GM18873 (cell line): Measurements from ENCODE around the gene CAPN10.

Experiments used
- ATAC-seq: cut with Tn5 transposase; IDR thresholded peaks from one replicate; pipeline ENCODE4 v1.9.1; 2021; ENCODE audit warnings: mild to moderate bottlenecking, moderate library complexity, moderate number of reproducible peaks; ENCODE audit not compliant: unreplicated experiment, low FRiP score

Gene CAPN10

DNA sequence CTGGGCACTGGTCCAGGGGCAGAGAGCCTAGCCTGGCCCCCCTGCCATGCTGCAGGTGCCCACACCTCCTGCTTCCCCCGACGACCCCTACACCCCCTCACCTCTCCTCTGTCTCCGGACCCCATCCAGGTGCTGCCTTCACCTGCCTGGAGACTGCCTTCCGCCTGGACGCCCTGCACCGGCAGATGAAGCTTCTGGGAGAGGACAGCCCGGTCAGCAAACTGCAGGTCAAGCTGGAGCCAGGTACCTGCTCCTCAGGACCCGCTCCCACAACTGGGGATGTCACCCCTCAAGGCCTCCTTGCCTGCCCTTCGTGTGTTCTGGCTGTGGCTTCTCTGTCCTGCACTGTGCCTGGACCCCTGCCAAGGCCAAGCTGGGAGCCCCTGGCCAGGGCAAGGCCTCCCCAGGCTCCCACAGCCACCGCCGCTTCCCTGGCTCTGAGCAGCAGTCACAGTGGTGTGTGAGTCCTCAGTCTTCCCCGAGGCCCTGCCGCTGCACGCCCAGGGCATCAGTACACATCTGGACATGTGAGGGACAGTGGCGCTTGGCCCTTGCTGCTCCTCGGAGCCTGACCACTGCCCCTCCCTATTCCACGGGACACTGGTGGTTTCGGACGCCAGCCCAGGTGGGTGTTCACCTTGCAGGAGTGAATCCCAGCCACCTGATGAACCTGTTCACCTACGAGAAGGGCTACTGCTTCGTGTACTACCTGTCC, 12.0 kb upstream of the CAPN10 start:
- ATAC-seq, result no peak

GRCh38 chr2:240575101-240575965, 11.2 kb upstream of the CAPN10 start:
- no peak for ATAC-seq

- no peak for ATAC-seq
Measured at GRCh38 chr2:240576036-240576435, 10.5 kb upstream of the CAPN10 start.

DNA sequence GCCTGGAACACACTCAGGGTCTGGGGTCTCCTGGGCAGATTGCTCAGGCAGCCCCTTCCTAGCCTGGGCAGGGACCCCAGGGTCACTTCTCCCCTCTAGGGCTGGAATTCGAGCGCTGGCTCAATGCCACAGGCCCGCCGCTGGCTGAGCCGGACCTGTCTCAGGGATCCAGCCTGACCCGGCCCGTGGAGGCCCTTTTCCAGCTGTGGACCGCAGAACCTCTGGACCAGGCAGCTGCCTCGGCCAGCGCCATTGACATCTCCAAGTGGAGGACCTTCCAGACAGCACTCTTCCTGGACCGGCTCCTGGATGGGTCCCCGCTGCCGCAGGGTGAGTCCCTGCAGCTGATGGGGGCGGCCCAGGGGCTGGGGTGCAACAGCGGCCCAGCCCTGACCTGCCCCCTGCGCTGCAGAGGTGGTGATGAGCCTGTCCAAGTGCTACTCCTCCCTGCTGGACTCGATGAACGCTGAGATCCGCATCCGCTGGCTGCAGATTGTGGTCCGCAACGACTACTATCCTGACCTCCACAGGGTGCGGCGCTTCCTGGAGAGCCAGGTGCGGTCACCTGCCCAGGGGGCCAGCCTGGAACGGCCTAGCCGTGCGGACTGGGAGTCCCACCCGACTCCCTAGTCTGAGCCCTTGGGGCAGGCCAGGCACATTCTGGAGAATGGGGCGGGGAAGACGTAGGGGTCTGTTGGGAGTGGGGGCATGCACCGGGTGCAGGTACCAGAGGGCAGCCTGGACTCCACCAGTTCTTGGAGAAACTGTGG, 9.9 kb upstream of the CAPN10 start:
- ATAC-seq, result no peak

DNA sequence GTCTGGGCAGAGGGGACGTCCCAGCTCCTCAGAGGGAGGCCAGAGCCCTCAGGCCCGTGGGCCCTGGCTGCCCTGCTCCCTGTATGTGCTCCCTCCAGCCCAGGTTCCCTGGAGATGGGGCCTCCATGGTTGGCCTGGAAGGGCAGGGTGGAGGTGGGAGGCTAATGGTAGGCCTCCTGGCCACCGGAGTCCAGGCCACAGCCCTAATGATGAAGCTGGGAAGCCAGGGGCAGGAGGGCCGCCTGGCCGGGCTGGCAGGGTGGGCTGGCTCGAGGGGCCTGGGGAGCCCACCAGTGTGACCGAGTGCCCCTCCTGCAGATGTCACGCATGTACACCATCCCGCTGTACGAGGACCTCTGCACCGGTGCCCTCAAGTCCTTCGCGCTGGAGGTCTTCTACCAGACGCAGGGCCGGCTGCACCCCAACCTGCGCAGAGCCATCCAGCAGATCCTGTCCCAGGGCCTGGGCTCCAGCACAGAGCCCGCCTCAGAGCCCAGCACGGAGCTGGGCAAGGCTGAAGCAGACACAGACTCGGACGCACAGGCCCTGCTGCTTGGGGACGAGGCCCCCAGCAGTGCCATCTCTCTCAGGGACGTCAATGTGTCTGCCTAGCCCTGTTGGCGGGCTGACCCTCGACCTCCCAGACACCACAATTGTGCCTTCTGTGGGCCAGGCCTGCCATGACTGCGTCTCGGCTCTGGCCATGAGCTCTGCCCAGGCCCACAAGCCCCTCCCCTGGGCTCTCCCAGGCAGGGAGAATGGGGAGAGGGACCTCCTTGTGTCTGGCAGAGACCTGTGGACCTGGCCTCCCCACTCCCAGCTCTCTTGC, 9.0 kb upstream of the CAPN10 start:
- ATAC-seq, result no peak

- ATAC-seq, result no peak
Measured at GRCh38 chr2:240578110-240578450, 8.5 kb upstream of the CAPN10 start.

DNA sequence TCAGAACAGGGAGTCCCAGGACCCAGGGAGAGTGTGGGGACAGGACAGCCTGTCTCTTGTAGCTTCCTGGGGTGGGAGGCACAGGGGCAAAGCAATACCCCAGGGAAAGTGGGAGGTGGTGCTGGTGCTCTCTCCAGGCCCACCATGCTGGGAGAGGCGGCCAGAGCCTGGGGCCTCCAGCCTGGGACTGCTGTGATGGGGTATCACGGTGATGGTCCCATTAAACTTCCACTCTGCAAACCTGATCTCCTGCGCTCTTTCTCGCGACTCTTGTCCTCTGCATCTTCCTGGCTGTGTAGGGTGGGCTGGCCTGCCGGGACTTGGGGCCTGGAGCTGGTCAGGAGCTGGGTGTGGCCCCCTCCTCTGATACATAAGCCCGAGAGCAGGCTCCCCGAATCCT, 8.0 kb upstream of the CAPN10 start:
- no peak for ATAC-seq

DNA sequence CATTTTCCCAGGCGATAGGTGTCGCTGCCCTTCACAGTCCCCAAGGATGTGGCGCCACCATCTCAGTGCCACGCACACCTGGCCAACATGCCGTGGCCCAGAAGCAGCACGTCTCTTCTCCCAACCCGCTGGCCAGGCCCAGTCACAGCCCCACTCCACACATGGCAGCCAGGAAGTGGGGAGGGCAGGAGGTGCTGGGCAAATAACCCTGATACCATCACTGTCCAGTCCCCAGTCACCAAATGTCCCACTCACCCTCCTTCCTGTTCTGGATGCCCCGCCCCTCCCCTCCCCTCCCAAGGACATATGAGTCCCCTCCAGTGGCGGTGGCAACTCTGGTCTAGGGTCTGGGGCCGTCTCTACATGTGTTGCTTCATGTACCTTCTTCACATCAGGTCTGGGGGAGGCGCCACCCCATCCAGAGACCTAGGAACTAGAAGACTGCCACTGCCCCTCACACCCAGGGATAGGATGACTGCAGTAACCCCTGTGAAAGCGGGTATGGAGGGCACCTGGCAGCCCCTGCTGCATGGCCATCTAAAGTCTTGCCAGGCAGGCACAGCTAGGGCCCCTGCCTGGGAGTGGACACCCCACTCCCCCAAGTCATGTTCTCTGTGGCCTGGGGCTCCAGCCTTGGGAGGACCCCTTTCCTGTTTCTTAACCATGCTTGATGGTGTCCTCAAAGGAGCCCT, 7.3 kb upstream of the CAPN10 start:
- ATAC-seq, result no peak

GRCh38 chr2:240579771-240580614, 6.5 kb upstream of the CAPN10 start:
- ATAC-seq, result no peak

DNA sequence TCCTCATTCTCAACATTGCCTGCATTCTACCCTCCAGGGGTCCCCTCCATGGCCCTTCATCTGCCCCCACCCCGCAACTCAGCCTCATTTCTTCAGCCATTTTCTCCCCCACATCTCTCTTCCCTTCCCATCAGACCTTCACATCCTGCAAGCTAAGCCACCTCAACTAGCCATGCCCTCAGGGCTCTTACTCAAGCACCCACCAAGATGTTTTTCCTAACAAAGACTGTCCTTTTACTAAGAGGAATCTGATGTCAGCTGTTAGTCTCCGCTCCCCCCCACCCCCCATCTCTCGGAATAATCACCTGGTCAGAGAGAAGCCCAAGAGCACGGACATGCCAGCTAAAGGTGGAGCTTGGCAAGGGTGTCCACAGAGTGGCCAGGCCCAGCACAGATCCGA, 4.7 kb upstream of the CAPN10 start:
- ATAC-seq, result no peak

GRCh38 chr2:240582781-240583180, 3.8 kb upstream of the CAPN10 start:
- ATAC-seq, result no peak

DNA sequence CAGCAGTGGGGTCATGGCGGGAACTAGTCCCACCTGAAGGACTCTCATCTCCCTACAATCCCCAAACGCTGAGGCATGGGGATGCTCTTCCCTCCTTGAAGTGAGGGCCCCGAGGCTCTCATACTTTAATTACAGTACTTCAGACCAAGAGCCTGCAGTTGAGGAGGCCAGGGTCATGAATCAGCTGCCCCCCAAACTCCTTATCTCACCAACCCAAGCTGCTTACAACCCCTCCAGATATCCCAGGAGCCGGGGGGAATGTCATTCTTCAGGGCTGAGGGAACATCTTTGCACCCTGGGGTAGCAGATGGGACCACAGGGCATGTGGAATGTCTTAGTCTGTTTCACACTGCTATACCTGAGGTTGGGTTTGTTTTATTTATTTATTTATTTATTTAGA, 2.8 kb upstream of the CAPN10 start:
- ATAC-seq, result no peak

DNA sequence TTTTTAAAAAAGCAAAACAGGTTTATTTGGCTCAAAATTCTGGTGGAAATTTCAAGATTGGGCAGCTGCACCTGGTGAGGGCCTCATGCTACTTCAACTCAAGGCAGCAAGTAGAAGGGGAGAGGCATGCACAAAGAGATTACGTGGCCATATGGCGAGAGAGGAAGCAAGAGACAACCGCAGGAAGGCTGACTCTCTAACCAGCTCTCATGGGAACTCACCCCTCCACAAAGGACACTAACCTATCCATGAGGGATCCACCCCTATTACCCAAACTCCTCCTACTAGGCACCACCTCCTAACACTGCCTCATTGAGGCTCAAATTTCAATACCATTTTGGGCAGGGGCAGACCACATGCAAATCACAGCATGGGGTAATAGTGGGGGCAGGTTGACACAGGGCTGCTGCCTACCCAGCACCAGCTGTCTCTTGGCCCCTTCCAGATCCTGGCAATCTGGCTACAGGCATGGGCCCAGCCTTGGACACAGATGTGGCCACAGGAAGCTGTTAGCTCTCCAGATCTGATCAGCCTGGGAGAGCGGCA, 2.0 kb upstream of the CAPN10 start:
- ATAC-seq, result peak; percentile 63

DNA sequence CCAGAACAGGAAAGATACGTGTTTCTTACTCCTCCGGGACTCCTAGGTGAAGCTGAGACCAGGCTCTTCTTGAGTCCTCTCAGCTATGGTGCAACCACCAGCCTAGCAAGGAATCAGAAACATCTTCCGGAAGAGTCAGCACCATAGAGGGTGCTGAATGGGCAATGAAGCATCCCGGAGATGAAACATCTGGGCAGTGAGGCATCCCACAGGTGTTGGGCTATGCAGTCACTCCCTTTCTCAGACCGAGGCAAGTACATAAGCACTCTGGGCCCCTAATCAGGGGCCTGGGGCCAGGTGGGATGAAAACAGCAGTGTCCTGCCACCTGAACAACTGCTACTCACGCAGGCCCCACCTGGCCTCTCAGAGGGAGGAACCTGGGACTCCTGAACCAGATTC, 1.4 kb upstream of the CAPN10 start:
- peak; percentile 20 for ATAC-seq

DNA sequence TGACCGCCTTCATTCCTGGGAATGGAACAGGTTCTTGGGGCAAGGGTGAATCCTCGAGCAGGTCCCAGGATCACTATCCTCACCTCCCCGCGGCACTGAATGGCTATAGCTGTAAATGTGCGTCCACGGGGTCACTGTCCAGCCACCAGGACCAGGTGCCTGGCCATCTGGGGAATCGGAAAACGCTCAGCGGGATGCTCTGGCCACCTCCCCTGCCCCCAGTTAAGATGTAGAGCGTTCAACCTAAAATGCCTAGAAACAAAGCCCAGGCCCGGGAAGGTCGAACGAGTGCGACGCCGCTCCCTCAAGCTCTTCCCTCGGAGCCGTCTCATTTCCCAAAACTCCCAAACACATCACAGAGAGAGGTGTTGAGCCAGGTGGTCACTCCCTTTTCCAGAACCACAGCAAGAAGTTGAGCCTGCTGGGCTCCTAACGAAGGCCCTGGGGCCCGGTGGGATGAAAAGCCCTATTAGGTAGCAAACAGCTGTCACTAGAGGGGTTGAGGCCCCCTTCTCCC, 795 bp upstream of the CAPN10 start:
- ATAC-seq, result no peak

- no peak for ATAC-seq
Measured at GRCh38 chr2:240586919-240587800, 626 bp downstream of the CAPN10 start.

DNA sequence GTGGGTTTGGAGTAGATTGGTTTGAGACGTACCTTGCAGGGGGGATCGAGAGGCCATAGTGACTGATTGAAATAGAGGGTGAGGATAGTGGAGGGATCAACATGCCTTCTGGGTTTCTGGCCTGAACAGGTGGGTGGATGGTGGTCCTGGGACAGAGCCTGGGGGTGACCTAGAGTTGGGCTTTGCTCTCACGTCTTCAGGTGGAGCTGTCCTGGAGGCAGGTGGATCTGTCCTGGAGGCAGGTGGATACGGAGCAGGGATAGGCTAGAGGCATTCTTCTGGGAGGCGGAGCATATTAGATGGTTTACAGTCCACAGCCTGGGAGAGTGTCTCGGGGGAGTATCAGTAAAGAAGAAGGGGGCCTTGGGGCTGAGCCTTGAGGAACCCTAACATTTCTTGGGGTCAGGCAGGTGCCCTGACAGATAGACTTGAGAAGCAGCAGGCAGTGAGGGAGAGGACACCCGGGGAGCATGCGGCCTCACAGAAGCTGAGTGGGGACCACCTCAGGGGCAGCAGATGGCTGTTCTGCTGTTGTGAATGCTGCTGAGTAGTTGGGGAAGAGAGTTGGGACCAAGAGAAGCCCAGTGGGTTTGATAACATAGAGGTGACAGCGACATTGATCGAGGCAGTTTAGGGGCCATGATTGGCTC, 1.6 kb downstream of the CAPN10 start:
- ATAC-seq, result no peak
